DOHH2 (cell line): Measurements from ENCODE around the gene SCN5A.

ENCODE experiments used
- H3F3A ChIP-seq: fragments of 200-600 bp; sonication (generic), shearing (Covaris generic); 2 replicates; pipeline ENCODE4 v1.6.0; 2016; ENCODE audit warnings: antibody characterized with exemption, mild to moderate bottlenecking; ENCODE audit not compliant: control insufficient read depth, insufficient read depth
- H3K27ac ChIP-seq: fragments of 200-600 bp; sonication (generic); 2 replicates; pipeline ENCODE4 v1.5.1; 2014; ENCODE audit warnings: low read depth, mild to moderate bottlenecking, low read length, moderate library complexity
- H3K27me3 ChIP-seq: fragments of 200-600 bp; sonication (generic); 2 replicates; pipeline ENCODE4 v1.6.1; 2014; ENCODE audit warnings: mild to moderate bottlenecking, low read length, mixed read lengths; ENCODE audit not compliant: control insufficient read depth
- H3K36me3 ChIP-seq: fragments of 200-600 bp; sonication (generic); 2 replicates; pipeline ENCODE4 v1.6.1; 2014; ENCODE audit warnings: mild to moderate bottlenecking, low read length, moderate library complexity, mixed read lengths; ENCODE audit not compliant: control insufficient read depth
- H3K4me1 ChIP-seq: fragments of 200-600 bp; sonication (generic); 2 replicates; pipeline ENCODE4 v1.6.1; 2014; ENCODE audit warnings: mild to moderate bottlenecking, low read length, mixed read lengths; ENCODE audit not compliant: control insufficient read depth
- H3K4me2 ChIP-seq: fragments of 200-600 bp; sonication (generic); 2 replicates; pipeline ENCODE4 v1.6.0; 2014; ENCODE audit warnings: mild to moderate bottlenecking, low read length, moderate library complexity
- H3K4me3 ChIP-seq: fragments of 200-600 bp; sonication (generic); 2 replicates; pipeline ENCODE4 v1.5.1; 2014; ENCODE audit warnings: mild to moderate bottlenecking, low read length, mixed read lengths
- H3K79me2 ChIP-seq: fragments of 200-600 bp; sonication (generic); 2 replicates; pipeline ENCODE4 v1.6.1; 2014; ENCODE audit warnings: mild to moderate bottlenecking, low read length, mixed read lengths; ENCODE audit not compliant: control insufficient read depth
- H3K9me2 ChIP-seq: fragments of 200-600 bp; sonication (generic); replicated peaks from 2 replicates; pipeline ENCODE4 v1.6.1; 2014; ENCODE audit warnings: mild to moderate bottlenecking, low read length, mixed read lengths; ENCODE audit not compliant: control insufficient read depth
- H3K9me3 ChIP-seq: fragments of 200-600 bp; sonication (generic); 2 replicates; pipeline ENCODE4 v1.6.1; 2014; ENCODE audit warnings: antibody characterized with exemption, low read length, mixed read lengths; ENCODE audit not compliant: control insufficient read depth, insufficient read depth
- H4K20me1 ChIP-seq: fragments of 200-600 bp; sonication (generic); 2 replicates; pipeline ENCODE4 v1.6.0; 2014; ENCODE audit warnings: low read depth, mild to moderate bottlenecking, antibody characterized with exemption, low read length, moderate library complexity; ENCODE audit not compliant: control insufficient read depth, insufficient read depth
- EZH2phosphoT487 ChIP-seq: fragments of 200-600 bp; sonication (generic); IDR thresholded peaks from 2 replicates; pipeline ENCODE4 v1.6.1; 2017; ENCODE audit warnings: borderline replicate concordance, mild to moderate bottlenecking, antibody characterized with exemption, low read length, moderate library complexity, mixed read lengths
- TF ChIP-seq, protein P1 (sequence below): fragments of 200-600 bp; sonication (generic); IDR thresholded peaks from one replicate; pipeline ENCODE4 v1.5.1; 2014; ENCODE audit warnings: antibody characterized with exemption, mild to moderate bottlenecking, low read depth, low read length; ENCODE audit not compliant: poor library complexity, severe bottlenecking

Gene SCN5A

DNA sequence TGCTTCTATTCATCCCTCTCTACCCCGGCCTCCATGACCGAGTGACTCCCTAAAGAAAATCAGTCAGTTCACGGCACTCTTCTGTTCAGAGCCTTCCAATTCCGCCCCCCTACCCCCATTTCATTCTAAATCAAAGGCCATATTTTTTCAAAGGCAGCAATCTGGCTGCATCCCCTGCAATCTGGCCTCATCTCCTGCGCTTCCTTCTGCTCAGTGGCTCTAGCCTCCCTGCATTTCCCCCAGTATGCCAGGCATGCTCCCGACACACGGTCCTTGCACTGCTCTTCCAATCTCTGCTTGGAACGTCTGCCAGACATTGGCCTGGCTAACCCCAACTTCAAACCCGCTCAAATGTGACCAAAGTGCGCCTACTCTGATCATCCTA is 85.6 kb downstream of the SCN5A start:
- Histone ChIP-seq H3K9me3 (no peaks in the 10 kb centered on the region), H3K4me3 (no peak overlapping the region), H3K79me2 (no peaks in the 10 kb centered on the region), H3F3A (no peaks in the 10 kb centered on the region), H3K4me1 (no peaks in the 10 kb centered on the region), H3K4me2 (no peak overlapping the region), H3K27me3 (no peaks in the 10 kb centered on the region), H3K9me2 (no peaks in the 10 kb centered on the region), H3K27ac (no peak overlapping the region), H3K36me3 (no peaks in the 10 kb centered on the region), H4K20me1 (no peaks in the 10 kb centered on the region)
- TF ChIP-seq EZH2phosphoT487, result no peak
- TF ChIP-seq, protein P1, sequence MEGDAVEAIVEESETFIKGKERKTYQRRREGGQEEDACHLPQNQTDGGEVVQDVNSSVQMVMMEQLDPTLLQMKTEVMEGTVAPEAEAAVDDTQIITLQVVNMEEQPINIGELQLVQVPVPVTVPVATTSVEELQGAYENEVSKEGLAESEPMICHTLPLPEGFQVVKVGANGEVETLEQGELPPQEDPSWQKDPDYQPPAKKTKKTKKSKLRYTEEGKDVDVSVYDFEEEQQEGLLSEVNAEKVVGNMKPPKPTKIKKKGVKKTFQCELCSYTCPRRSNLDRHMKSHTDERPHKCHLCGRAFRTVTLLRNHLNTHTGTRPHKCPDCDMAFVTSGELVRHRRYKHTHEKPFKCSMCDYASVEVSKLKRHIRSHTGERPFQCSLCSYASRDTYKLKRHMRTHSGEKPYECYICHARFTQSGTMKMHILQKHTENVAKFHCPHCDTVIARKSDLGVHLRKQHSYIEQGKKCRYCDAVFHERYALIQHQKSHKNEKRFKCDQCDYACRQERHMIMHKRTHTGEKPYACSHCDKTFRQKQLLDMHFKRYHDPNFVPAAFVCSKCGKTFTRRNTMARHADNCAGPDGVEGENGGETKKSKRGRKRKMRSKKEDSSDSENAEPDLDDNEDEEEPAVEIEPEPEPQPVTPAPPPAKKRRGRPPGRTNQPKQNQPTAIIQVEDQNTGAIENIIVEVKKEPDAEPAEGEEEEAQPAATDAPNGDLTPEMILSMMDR, result no peak

DNA sequence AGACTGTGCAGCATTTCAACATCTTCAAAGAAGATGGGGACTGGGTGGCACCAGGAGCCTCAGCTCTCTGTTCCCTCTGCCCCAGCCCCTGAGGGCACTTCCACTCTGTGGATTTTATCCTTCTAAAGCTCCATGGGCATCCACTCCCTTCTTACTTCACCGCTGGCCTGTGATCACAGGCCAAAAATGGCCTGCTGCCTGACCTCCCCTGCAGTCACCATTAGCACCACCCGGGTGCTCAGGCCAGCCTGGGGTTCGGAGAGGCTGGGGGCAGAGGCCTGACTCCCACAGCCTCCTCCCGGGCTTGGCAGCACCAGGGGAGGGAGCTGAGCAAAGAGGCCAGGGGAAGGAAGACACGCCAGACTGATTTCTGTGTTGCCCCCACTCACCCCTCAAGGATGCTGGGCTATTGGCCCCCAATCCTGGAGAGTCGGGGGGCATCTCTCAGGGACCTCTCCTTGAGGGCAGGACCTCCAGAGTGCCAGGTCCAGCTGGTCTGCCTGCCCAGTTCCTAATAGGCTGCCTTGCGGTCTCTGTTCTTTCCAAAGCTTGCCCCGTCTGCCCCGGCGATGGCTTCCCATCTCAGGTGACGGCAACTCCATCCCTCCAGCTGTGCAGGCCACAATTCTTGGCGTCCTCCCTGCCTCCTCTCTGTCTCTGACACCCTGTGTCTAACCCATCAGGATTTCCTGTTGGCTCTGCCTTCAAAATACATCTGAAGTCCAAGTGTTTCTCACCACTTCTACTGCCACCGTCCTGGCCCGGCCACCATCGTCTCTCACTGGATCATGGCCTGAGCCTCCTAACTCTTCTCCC is 86.2 kb downstream of the SCN5A start:
- Histone ChIP-seq H3K79me2 (no peaks in the 10 kb centered on the region), H3K27ac (no peak overlapping the region), H3K4me3 (no peak overlapping the region), H3K9me2 (no peaks in the 10 kb centered on the region), H3K36me3 (no peaks in the 10 kb centered on the region), H3F3A (no peaks in the 10 kb centered on the region), H3K9me3 (no peaks in the 10 kb centered on the region), H4K20me1 (no peaks in the 10 kb centered on the region), H3K4me1 (no peaks in the 10 kb centered on the region), H3K4me2 (no peak overlapping the region), H3K27me3 (no peaks in the 10 kb centered on the region)
- TF ChIP-seq EZH2phosphoT487, result no peak

DNA sequence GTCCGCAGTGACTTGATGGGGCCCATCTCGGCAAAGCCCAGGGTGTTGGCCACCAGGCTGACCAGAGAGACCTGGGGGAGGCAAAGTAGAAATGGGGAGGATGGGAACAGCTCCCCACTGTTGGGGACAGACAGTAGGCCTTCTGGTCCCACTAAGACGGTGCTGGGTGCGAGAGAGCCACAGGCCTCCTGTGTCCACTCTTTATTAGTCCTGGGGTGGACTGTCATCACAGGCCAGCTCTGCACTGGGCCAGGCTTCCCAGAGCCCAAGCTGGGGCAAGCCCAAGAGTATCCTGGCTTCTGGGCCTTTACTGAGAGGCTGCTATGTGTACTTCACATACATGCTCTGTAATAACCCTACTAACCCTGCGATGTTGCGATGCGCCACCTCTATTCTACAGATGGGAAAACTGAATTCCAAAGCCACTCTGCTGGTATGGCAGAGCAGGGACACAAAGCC is 87.0 kb downstream of the SCN5A start:
- Histone ChIP-seq H3K79me2 (no peaks in the 10 kb centered on the region), H3F3A (no peaks in the 10 kb centered on the region), H4K20me1 (no peaks in the 10 kb centered on the region), H3K36me3 (no peaks in the 10 kb centered on the region), H3K4me2 (no peak overlapping the region), H3K9me2 (no peaks in the 10 kb centered on the region), H3K27ac (no peak overlapping the region), H3K27me3 (no peaks in the 10 kb centered on the region), H3K4me1 (no peaks in the 10 kb centered on the region), H3K9me3 (no peaks in the 10 kb centered on the region), H3K4me3 (no peak overlapping the region)
- TF ChIP-seq, protein P1, result no peak
- TF ChIP-seq EZH2phosphoT487, result no peak

DNA sequence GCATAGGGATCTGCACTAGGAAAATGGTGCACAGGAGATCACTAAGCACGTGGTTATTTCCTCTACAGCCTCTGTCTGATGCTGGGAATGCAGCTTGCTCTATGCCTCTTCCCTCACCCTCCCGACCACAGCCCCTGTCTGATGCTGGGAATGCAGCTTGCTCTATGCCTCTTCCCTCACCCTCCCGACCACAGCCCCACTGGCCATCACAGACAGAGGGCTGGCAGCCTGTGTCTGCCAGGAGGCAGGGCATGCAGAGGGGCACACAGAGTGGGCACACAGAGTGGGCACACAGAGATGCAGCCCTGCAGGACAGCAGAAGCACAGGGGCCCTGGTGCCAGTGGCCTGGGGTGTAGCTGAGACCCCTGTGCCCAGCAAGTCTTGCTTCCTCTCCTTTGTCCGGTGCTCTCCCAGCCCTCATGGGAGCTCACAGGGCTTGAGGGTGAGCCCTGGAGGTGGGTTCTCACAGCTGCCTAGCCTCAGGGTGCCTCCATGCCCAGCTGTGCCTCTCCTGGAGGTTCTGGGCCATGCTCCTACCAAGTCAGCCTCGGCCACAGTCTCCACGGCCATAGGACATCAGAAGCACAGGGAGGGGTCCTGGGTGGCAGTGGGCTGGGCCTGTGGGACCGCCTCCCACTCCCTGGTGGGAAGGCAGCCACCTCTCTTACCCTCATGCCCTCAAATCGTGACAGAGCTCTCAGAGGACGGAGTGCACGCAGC is 87.6 kb downstream of the SCN5A start:
- H3K27ac ChIP-seq, result no peak overlapping the region
- H3K4me1 ChIP-seq, result no peaks in the 10 kb centered on the region
- H3K27me3 ChIP-seq, result no peaks in the 10 kb centered on the region
- H3K4me2 ChIP-seq, result no peak overlapping the region
- H3K4me3 ChIP-seq, result no peak overlapping the region
- no peaks in the 10 kb centered on the region for H3K9me3 ChIP-seq
- no peaks in the 10 kb centered on the region for H3F3A ChIP-seq
- no peaks in the 10 kb centered on the region for H4K20me1 ChIP-seq
- no peaks in the 10 kb centered on the region for H3K9me2 ChIP-seq
- no peaks in the 10 kb centered on the region for H3K79me2 ChIP-seq
- TF ChIP-seq, protein P1, result no peak
- TF ChIP-seq EZH2phosphoT487, result no peak
- no peaks in the 10 kb centered on the region for H3K36me3 ChIP-seq
